GM19455 (cell line): ENCODE data around the gene TRIM32.

Source experiments
- ATAC-seq: cut with Tn5 transposase; IDR thresholded peaks from one replicate; pipeline ENCODE4 v1.9.1; 2021; ENCODE audit not compliant: unreplicated experiment

The TRIM32 gene

DNA sequence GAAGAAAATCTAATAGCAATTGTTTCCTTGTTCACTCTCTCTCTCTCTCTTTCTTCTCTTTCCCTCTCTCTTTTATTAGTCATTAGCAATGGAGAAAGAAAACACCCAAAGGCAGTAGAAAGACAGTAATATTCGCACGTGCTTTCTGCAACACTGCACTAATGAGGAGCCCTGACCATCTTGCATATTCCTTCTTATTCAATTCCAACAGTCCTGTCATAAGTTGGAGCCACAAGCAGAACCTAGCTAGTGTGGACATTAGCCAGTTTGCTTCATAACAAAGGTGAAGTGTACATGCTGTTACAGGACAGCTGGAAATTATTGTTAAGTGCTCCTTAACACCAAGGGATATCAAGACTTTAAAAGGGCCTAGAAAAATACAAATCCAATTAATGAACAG, 63.4 kb downstream of the TRIM32 start:
- ATAC-seq: no peak
